Stimulated activated CD8-positive, alpha-beta memory T cell treated with anti-CD3 and anti-CD28 coated beads, Interleukin-7, amount 100 ng/mL, for 4 hours (primary cell): Measurements from ENCODE around the gene CAPRIN1.
A peak's percentile ranks its signal among the peaks of the same experiment; 100 is the strongest.
"Not testable (repeated sequence)": the region's sequence is repeated elsewhere in the genome, so short reads cannot be mapped to it uniquely, and the experiment has no call there.

Experiments used
- DNase-seq, 2 donors: peaks; one replicate each; pipeline ENCODE4 v3.0.0-alpha.2; 2020; ENCODE audit warnings: low read depth in 2 of 2

Gene CAPRIN1

GRCh38 chr11:34052036-34052607 lies 591 bp downstream of the CAPRIN1 start:
- peak; percentile 73 to 88 for DNase-seq

DNA sequence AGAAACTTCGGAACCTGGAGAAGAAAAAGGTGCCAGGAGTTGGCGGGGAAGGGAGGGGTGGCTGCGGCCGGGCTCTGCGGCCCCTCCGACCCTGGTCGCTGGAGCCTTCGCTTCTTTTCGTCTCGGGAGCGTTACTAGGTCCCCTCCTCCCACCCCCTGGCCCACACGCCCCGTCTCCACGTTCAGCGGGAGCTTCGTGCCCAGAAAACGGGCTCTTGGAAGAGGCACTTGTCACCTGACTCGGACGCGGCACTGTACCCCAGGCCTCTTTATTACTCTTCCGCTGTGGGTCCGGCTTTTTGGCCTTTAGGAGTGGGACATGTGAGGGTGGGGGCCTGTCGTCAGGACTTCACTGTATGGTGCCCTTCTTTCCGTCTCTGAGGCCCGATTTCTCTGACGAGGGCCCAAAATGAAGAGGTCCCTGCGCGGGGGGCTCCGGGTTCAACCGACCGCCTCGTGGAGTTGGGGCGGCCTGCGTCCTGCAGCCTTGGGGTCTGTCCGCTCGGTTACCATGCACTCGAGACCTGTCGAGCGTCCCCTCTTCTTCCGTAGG lies 1.2 kb downstream of the CAPRIN1 start:
- peak; percentile 12 to 19 for DNase-seq

DNA sequence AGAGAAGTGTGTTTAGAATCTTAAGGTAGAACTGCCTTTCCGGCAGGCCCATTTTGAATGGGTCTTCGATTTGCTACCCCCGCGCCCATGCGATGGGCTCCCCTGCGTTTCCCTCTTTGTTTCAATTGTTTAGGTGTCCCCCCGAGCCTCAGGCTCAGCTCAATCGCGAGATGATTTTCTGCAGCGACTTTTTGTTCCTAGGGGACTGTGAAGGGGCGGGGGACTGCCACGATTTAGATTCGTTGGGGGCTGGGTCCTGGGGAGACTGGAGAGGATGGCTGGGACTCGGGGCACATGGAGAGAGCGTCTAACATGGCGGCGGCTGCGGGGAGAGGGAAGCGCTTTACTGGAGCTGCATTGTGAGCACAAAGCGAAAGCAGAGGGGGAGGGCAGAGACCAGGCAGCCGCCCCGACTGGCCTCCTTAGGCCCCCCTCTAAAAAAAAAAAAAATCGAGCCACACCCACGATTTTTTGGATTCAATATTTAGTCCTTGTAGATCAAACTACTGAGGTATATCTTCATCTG lies 1.7 kb downstream of the CAPRIN1 start:
- peak; percentile 74 to 77 for DNase-seq

DNA sequence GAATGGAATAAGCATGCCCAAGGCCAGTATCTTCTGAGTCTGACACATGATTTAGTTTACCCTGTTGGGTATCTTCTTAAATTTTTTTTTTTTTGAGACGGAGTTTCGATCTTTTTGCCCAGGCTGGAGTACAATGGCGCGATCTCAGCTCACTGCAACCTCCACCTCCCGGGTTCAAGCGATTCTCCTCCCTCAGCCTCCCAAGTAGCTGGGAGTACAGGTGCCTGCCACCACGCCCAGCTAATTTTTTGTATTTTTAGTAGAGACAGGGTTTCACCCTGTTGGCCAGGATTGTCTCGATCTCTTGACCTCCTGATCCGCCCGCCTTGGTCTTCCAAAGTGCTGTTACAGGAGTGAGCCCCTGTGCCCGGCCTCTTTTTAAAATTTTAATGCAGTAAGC lies 2.8 kb downstream of the CAPRIN1 start:
- DNase-seq: not testable (repeated sequence)

GRCh38 chr11:34055218-34056000 lies 3.9 kb downstream of the CAPRIN1 start:
- no peak for DNase-seq

- no peak for DNase-seq
Measured at GRCh38 chr11:34056672-34057071, 5.1 kb downstream of the CAPRIN1 start.

DNA sequence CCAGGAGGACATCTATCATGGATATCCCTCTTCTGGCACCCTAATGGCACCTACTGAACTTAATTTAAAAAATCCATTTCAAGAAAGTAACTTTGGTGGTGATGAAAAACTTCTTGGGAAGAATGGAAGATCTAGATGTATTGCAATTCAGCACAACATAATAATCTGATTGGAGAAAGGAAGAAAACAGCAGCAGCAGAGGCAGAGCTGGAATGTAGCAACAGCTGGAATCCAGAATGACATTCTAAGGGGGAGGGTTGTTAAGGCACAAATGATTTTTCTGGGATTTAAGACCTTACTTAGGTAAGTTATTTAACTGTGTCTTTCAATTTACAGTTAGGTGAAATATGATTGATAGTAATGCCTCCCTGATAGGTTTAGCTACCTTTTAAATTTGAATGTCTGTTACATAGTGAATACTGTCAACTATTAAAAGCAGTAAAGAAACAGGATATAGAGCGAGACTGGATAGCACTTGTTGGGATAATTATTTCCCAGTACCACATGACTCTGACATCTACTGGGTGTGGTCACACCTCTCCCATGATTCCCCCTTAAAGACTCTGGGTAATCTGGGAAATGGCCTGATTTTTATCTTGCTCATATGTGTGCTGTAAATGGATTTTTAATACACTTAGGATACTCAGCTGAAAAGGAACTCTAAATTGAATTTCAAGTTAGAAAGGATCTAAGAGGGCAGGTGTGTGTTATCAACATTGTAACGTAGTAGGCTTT lies 11.7 kb downstream of the CAPRIN1 start:
- no peak for DNase-seq

GRCh38 chr11:34064291-34064690 lies 12.8 kb downstream of the CAPRIN1 start:
- no peak for DNase-seq

- DNase-seq: no peak
Measured at GRCh38 chr11:34065505-34066203, 14.1 kb downstream of the CAPRIN1 start.

GRCh38 chr11:34066766-34067165 lies 15.2 kb downstream of the CAPRIN1 start:
- not testable (repeated sequence) for DNase-seq

- no peak for DNase-seq
Measured at GRCh38 chr11:34067383-34068065, 16.0 kb downstream of the CAPRIN1 start.

- DNase-seq: no peak
Measured at GRCh38 chr11:34068111-34068510, 16.6 kb downstream of the CAPRIN1 start.

- DNase-seq: not testable (repeated sequence)
Measured at GRCh38 chr11:34071306-34071705, 19.8 kb downstream of the CAPRIN1 start.

- DNase-seq: no peak
Measured at GRCh38 chr11:34072041-34072440, 20.5 kb downstream of the CAPRIN1 start.

GRCh38 chr11:34072832-34073231 lies 21.3 kb downstream of the CAPRIN1 start:
- no peak for DNase-seq

GRCh38 chr11:34074391-34074790 lies 22.9 kb downstream of the CAPRIN1 start:
- no peak for DNase-seq

GRCh38 chr11:34075178-34075820 lies 23.8 kb downstream of the CAPRIN1 start:
- DNase-seq: no peak

DNA sequence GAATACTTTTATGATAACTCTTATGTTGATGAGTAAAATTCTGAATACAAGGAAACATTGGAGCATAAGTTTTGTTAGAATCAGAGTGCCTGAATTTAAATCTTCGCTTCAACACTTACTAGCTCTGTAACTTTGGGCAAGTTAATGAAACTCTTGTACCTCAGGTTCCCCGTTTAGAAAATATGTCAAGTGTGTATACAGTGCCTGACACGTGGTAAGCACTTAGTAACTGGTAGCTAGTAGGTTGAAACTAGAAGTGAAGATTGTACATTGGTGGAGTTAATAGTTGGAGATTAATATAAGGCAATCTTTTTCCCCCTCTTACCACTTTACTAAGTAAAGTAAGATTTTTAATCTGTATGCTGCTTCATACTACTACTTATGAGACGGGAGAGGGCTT lies 29.1 kb downstream of the CAPRIN1 start:
- no peak for DNase-seq

GRCh38 chr11:34084637-34085036 lies 33.1 kb downstream of the CAPRIN1 start:
- DNase-seq: no peak

DNA sequence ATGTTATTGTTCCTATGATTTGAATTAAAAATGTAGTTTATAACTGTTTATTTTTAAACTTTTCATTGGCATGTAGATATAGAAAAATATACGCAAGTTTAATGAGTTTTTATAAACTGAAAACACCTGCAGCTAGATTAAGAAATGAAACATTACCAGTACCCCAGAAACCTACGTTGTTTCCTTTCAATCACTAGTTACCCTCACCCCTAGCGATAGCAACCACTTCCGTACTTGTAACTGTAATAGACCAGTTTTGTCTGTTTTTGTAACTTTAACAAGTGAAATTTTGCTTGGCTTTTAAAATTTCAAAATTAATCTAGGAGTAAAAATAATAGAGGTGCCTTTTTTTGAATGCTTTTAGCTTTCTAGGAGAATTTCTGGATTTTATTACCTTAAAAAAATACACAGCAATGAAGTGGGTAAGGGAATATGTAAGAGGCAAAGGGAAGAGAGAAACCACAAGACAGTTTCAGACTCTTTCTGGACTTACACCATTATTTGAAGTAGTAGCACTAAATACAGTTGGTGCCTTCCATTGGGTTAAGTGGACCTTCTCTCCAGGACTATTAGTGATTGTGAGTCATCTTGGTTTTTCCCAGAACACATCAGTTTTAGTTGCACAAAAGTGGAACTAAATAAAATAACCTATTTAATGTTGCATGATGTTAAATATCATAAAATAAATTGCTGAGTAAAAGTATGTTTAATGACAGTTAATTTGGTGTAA lies 35.2 kb downstream of the CAPRIN1 start:
- DNase-seq: no peak
